Neural cell (in vitro differentiated cells): ENCODE measurements around the gene SKP1.

Experiments
- REST ChIP-seq: IDR thresholded peaks from 2 replicates; pipeline ENCODE4 v1.6.1; 2012; ENCODE audit warnings: borderline replicate concordance
- TF ChIP-seq, protein P1 (sequence below): fragments of 450-650 bp; IDR thresholded peaks from 2 replicates; pipeline ENCODE4 v1.5.1; 2014; ENCODE audit warnings: antibody characterized with exemption, mild to moderate bottlenecking, moderate library complexity; ENCODE audit not compliant: poor library complexity, severe bottlenecking

- TF ChIP-seq, protein P1, sequence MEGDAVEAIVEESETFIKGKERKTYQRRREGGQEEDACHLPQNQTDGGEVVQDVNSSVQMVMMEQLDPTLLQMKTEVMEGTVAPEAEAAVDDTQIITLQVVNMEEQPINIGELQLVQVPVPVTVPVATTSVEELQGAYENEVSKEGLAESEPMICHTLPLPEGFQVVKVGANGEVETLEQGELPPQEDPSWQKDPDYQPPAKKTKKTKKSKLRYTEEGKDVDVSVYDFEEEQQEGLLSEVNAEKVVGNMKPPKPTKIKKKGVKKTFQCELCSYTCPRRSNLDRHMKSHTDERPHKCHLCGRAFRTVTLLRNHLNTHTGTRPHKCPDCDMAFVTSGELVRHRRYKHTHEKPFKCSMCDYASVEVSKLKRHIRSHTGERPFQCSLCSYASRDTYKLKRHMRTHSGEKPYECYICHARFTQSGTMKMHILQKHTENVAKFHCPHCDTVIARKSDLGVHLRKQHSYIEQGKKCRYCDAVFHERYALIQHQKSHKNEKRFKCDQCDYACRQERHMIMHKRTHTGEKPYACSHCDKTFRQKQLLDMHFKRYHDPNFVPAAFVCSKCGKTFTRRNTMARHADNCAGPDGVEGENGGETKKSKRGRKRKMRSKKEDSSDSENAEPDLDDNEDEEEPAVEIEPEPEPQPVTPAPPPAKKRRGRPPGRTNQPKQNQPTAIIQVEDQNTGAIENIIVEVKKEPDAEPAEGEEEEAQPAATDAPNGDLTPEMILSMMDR, result no peak
- no peak for TF ChIP-seq REST
Measured at GRCh38 chr5:134206627-134207160, 29.9 kb upstream of the SKP1 start.
